ENCODE data around the gene CSNK1D.

CSNK1D gene

GRCh38 chr17:82292251-82293154, 19.0 kb upstream of the CSNK1D start:
- peak overlapping the region; percentile 80 for H2AFZ ChIP-seq (ENCODE audit: low read depth, low read length)
- H3K4me1 ChIP-seq (ENCODE audit: low read length) = peaks cover 18% of the 10 kb centered on the region
- peak overlapping the region; percentile 93 for H3K4me3 ChIP-seq (ENCODE audit: low read length)
- H4K20me1 ChIP-seq (ENCODE audit: insufficient read depth, low read length) = no peaks in the 10 kb centered on the region
- H3K27me3 ChIP-seq (ENCODE audit: low read depth, low read length) = 0 out of 2 replicates have a peak, but pooled peaks cover 3% of the 10 kb centered on the region
- H3K4me2 ChIP-seq (ENCODE audit: low read length) = peak overlapping the region; percentile 77
- H3K36me3 ChIP-seq (replicated peaks; ENCODE audit: low read depth, low read length) = no peaks in the 10 kb centered on the region
- H3K9ac ChIP-seq (ENCODE audit: low read length) = peak overlapping the region; percentile 96
- H3K27ac ChIP-seq (ENCODE audit: low read length) = peak overlapping the region; percentile 65
- no peaks in the 10 kb centered on the region for H3K9me3 ChIP-seq (ENCODE audit: insufficient read depth, low read length)
- no peak for TF ChIP-seq EZH2phosphoT487 (IDR thresholded peaks at IDR 0.05; ENCODE audit: low read depth)
- TF ChIP-seq, protein P1, sequence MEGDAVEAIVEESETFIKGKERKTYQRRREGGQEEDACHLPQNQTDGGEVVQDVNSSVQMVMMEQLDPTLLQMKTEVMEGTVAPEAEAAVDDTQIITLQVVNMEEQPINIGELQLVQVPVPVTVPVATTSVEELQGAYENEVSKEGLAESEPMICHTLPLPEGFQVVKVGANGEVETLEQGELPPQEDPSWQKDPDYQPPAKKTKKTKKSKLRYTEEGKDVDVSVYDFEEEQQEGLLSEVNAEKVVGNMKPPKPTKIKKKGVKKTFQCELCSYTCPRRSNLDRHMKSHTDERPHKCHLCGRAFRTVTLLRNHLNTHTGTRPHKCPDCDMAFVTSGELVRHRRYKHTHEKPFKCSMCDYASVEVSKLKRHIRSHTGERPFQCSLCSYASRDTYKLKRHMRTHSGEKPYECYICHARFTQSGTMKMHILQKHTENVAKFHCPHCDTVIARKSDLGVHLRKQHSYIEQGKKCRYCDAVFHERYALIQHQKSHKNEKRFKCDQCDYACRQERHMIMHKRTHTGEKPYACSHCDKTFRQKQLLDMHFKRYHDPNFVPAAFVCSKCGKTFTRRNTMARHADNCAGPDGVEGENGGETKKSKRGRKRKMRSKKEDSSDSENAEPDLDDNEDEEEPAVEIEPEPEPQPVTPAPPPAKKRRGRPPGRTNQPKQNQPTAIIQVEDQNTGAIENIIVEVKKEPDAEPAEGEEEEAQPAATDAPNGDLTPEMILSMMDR (IDR thresholded peaks at IDR 0.05; ENCODE audit: low read depth, low read length) = no peak
- H3K79me2 ChIP-seq (ENCODE audit: low read length) = peaks cover 11% of the 10 kb centered on the region

GRCh38 chr17:82291582-82292250, 18.2 kb upstream of the CSNK1D start:
- peak overlapping the region; percentile 93 for H3K4me3 ChIP-seq (ENCODE audit: low read length)
- H3K4me1 ChIP-seq (ENCODE audit: low read length) = peaks cover 20% of the 10 kb centered on the region
- H3K9ac ChIP-seq (ENCODE audit: low read length) = peak overlapping the region; percentile 96
- TF ChIP-seq, protein P1 (IDR thresholded peaks at IDR 0.05; ENCODE audit: low read depth, low read length) = no peak
- TF ChIP-seq EZH2phosphoT487 (IDR thresholded peaks at IDR 0.05; ENCODE audit: low read depth) = no peak
- H3K9me3 ChIP-seq (ENCODE audit: insufficient read depth, low read length) = no peaks in the 10 kb centered on the region
- no peak overlapping the region for H2AFZ ChIP-seq (ENCODE audit: low read depth, low read length)
- H3K36me3 ChIP-seq (replicated peaks; ENCODE audit: low read depth, low read length) = no peaks in the 10 kb centered on the region
- H4K20me1 ChIP-seq (ENCODE audit: insufficient read depth, low read length) = no peaks in the 10 kb centered on the region
- H3K4me2 ChIP-seq (ENCODE audit: low read length) = peak overlapping the region; percentile 77
- 0 out of 2 replicates have a peak, but pooled peaks cover 3% of the 10 kb centered on the region for H3K27me3 ChIP-seq (ENCODE audit: low read depth, low read length)
- H3K27ac ChIP-seq (ENCODE audit: low read length) = no peak overlapping the region; the same call in 1 of the 2 replicates
- H3K79me2 ChIP-seq (ENCODE audit: low read length) = peaks cover 11% of the 10 kb centered on the region

- TF ChIP-seq, protein P1 (IDR thresholded peaks at IDR 0.05; ENCODE audit: low read depth, low read length) = no peak
- TF ChIP-seq EZH2phosphoT487 (IDR thresholded peaks at IDR 0.05; ENCODE audit: low read depth) = no peak
- Histone ChIP-seq H3K9ac (ENCODE audit: low read length) (no peak overlapping the region), H3K79me2 (ENCODE audit: low read length) (peaks cover 11% of the 10 kb centered on the region), H3K4me2 (ENCODE audit: low read length) (no peak overlapping the region), H4K20me1 (ENCODE audit: insufficient read depth, low read length) (no peaks in the 10 kb centered on the region), H3K27ac (ENCODE audit: low read length) (no peak overlapping the region), H3K36me3 (replicated peaks; ENCODE audit: low read depth, low read length) (no peaks in the 10 kb centered on the region), H2AFZ (ENCODE audit: low read depth, low read length) (no peak overlapping the region), H3K4me1 (ENCODE audit: low read length) (peaks cover 16% of the 10 kb centered on the region), H3K4me3 (ENCODE audit: low read length) (no peak overlapping the region), H3K27me3 (ENCODE audit: low read depth, low read length) (no peaks in the 10 kb centered on the region), H3K9me3 (ENCODE audit: insufficient read depth, low read length) (no peaks in the 10 kb centered on the region)
Measured at GRCh38 chr17:82287868-82288801, 14.6 kb upstream of the CSNK1D start.
